Left lung (tissue), 10 donors: ENCODE data around the gene TRPM1. TPM values are rescaled to one million over a fixed set of nuclear protein-coding genes. Genes with fewer than 3 reads are reported as not detected.

Experiments used
- ATAC-seq: fragments of 200-7000 bp; cut with Tn5 transposase; one replicate; pipeline ENCODE4 v1.9.1; 2020; ENCODE audit warnings: moderate library complexity
- DNase-seq, 4 donors: peaks; one replicate each; pipeline ENCODE4 v3.0.0-alpha.2; 2013 to 2020
- H3K27ac ChIP-seq, 2 donors: fragments of 200-600 bp; sonication (generic) in 1 of 2; one replicate each; pipeline versions ENCODE4 v1.5.0 to v1.8.0; 2020 to 2021
- H3K27me3 ChIP-seq, 2 donors: fragments of 200-600 bp; sonication (generic) in 1 of 2; one replicate each; pipeline versions ENCODE4 v1.5.0 to v1.8.0; 2020 to 2021
- H3K36me3 ChIP-seq, 2 donors: fragments of 200-600 bp; sonication (generic) in 1 of 2; one replicate each; pipeline versions ENCODE4 v1.5.0 to v1.8.0; 2020 to 2021
- H3K4me1 ChIP-seq, 2 donors: fragments of 200-600 bp; one replicate each; pipeline ENCODE4 v1.8.0; 2021
- H3K4me3 ChIP-seq, 2 donors: fragments of 200-600 bp; sonication (generic) in 1 of 2; one replicate each; pipeline versions ENCODE4 v1.5.0 to v1.8.0; 2020 to 2021; ENCODE audit warnings: mild to moderate bottlenecking in 1 of 2
- H3K9me3 ChIP-seq, 2 donors: fragments of 200-600 bp; sonication (generic) in 1 of 2; one replicate each; pipeline versions ENCODE4 v1.5.0 to v1.8.0; 2020 to 2021
- CTCF ChIP-seq, 2 donors: fragments of 200-600 bp; sonication (generic) in 1 of 2; IDR thresholded peaks; one replicate each; pipeline versions ENCODE4 v1.5.0 to v1.8.0; 2021; ENCODE audit warnings: antibody characterized with exemption in 2 of 2
- intact Hi-C, 2 donors: fragments of 100-400 bp; cut with DNase I; formaldehyde crosslinking; loops; one replicate each; pipeline versions ENCODE4 v1.11.2 to v1.14.2; 2022
- polyA plus RNA-seq, 6 donors: library from polyadenylated mRNA; unstranded; fragments of 120-200 nt; gene quantifications; one replicate each; pipeline ENCODE4 v1.2.1, GENCODE V29; 2013; ENCODE audit not compliant: insufficient read length in 6 of 6
- total RNA-seq, 2 donors: library from RNA; stranded (reverse); fragmentation: NEBNext Ultra II Directional; extraction: Animal tissue kit (Norgen Biotek cat#: 25700); gene quantifications; one replicate each; pipeline ENCODE4 v1.2.1, GENCODE V29; 2021
- donor health status: DM: no; HTN: yes; CAD: no.
- donor health status: DM: no; HTN: no; CAD: no.

The TRPM1 gene
- total and polyA plus RNA-seq, 8 donors = 0.03 to 0.04 TPM; not detected in 6

- Histone ChIP-seq H3K4me3 (no peak overlapping the region), H3K4me1 (no peaks in the 10 kb centered on the region), H3K27ac (no peak overlapping the region), H3K36me3 (peaks cover 0 to 89% of the 10 kb centered on the region in 2 donors), H3K9me3 (no peaks in the 10 kb centered on the region), H3K27me3 (no peaks in the 10 kb centered on the region)
- TF ChIP-seq CTCF (IDR thresholded peaks at IDR 0.05) = no peak
- DNase-seq (no peak), ATAC-seq (no peak)
- intact Hi-C loops = no loop called here
Observed at GRCh38 chr15:30962079-30962478, 139.4 kb downstream of the TRPM1 start.

- H3K27me3 ChIP-seq = no peaks in the 10 kb centered on the region
- no peak overlapping the region for H3K4me3 ChIP-seq
- TF ChIP-seq CTCF (IDR thresholded peaks at IDR 0.05) = no peak
- ATAC-seq (no peak), DNase-seq (no peak)
- H3K4me1 ChIP-seq = peaks cover 0 to 15% of the 10 kb centered on the region in 2 donors
- H3K27ac ChIP-seq = no peak overlapping the region
- H3K9me3 ChIP-seq = no peaks in the 10 kb centered on the region
- H3K36me3 ChIP-seq = peaks cover 0 to 95% of the 10 kb centered on the region in 2 donors
- intact Hi-C loops = no loop called here
Observed at GRCh38 chr15:30958219-30958618, 143.3 kb downstream of the TRPM1 start.

- Histone ChIP-seq H3K9me3 (no peaks in the 10 kb centered on the region), H3K4me1 (peaks cover 0 to 15% of the 10 kb centered on the region in 2 donors), H3K27me3 (no peaks in the 10 kb centered on the region), H3K4me3 (no peak overlapping the region), H3K36me3 (peaks cover 0 to 97% of the 10 kb centered on the region in 2 donors), H3K27ac (no peak overlapping the region)
- no peak for ATAC-seq
- DNase-seq = no peak
- TF ChIP-seq CTCF (IDR thresholded peaks at IDR 0.05) = no peak
- intact Hi-C loops = no loop called here
Observed at GRCh38 chr15:30956216-30957124, 145.1 kb downstream of the TRPM1 start.

GRCh38 chr15:30954674-30955073 is 146.9 kb downstream of the TRPM1 start:
- Histone ChIP-seq H3K36me3 (peaks cover 0 to 97% of the 10 kb centered on the region in 2 donors), H3K4me1 (peaks cover 0 to 15% of the 10 kb centered on the region in 2 donors), H3K4me3 (no peak overlapping the region), H3K9me3 (no peaks in the 10 kb centered on the region), H3K27ac (no peak overlapping the region), H3K27me3 (no peaks in the 10 kb centered on the region)
- intact Hi-C loops = no loop called here
- DNase-seq (no peak), ATAC-seq (no peak)
- TF ChIP-seq CTCF (IDR thresholded peaks at IDR 0.05) = no peak

- H3K27me3 ChIP-seq = no peaks in the 10 kb centered on the region
- ATAC-seq (peak; percentile 61), DNase-seq (peak in 1 of 4 donors; percentile 81)
- H3K36me3 ChIP-seq = peaks cover 0 to 97% of the 10 kb centered on the region in 2 donors
- peaks cover 0 to 15% of the 10 kb centered on the region in 2 donors for H3K4me1 ChIP-seq
- H3K9me3 ChIP-seq = no peaks in the 10 kb centered on the region
- H3K27ac ChIP-seq = no peak overlapping the region
- no peak for TF ChIP-seq CTCF (IDR thresholded peaks at IDR 0.05)
- intact Hi-C loops = no loop called here
- no peak overlapping the region for H3K4me3 ChIP-seq
Observed at GRCh38 chr15:30953731-30954378, 147.7 kb downstream of the TRPM1 start.
